ENCODE data around the gene FRYL.

- no peak for TF ChIP-seq POLR2A (IDR thresholded peaks at IDR 0.05; ENCODE audit: low read depth)
- no peak for TF ChIP-seq CTCF (IDR thresholded peaks at IDR 0.05)
- TF ChIP-seq EP300 (IDR thresholded peaks at IDR 0.05), result no peak
- TF ChIP-seq POLR2AphosphoS5 (IDR thresholded peaks at IDR 0.05), result no peak
Measured at GRCh38 chr4:48635310-48635709, 144.8 kb downstream of the FRYL start.
